Erythroblast (primary cell): ENCODE data around the gene ERMARD.

Experiments used
- GATA1 ChIP-seq: IDR thresholded peaks from 2 replicates; pipeline ENCODE4 v1.6.1; 2011; ENCODE audit warnings: low read depth, mild to moderate bottlenecking, control low read depth, low read length, moderate library complexity
- POLR2A ChIP-seq: IDR thresholded peaks from 2 replicates; pipeline ENCODE4 v1.6.1; 2011; ENCODE audit warnings: mild to moderate bottlenecking, low read length

- no peak for TF ChIP-seq POLR2A
- TF ChIP-seq GATA1 = no peak
Measured at GRCh38 chr6:169807229-169807628, 55.8 kb downstream of the ERMARD start.
